GM12872 (cell line): ENCODE measurements around the gene PDGFRB.

Experiments used
- TF ChIP-seq, protein P1 (sequence below): IDR thresholded peaks from 3 replicates; pipeline ENCODE4 v1.5.1; 2011; ENCODE audit warnings: low read depth, mild to moderate bottlenecking, low read length, moderate library complexity; ENCODE audit not compliant: insufficient read depth

The PDGFRB gene

DNA sequence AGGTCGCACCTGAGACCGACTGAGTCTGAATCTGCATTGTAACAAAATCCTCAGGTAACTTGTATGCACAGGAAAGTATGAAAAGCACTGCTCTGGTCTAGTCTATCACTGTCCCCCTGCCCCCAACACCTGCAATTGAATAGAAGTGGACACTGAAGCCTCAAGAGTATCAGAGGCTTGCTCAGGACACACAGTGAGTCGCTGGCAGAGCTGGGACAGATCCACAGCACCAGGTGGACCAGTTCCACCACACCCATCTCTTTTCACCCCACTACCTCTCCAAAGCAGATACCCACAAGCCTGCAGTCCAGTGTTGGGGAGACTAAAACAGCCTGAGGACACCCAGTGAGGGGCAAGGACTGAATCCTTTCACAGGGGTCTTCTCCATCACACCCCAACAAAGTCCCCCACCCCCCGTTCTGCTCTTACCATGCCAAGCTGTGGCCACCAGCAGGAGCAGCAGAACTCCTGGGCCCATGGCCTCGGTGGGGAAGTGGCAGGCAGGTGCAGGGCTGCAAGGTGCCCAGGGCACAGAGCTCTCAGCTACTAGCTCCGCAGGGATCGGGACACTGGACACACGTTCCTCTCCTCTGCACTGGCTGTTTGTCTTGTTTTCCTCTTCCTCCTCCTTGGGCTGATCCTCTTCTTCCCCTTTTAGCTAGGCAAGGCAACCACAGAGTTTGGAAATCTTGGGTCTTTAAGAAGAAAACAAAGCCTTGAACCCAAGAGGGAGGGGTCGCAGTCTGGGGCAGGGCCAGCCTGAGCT, 69.5 kb downstream of the PDGFRB start, which contains the start of gene CSF1R:
CSF1R (minus strand) TSS at position 605 of the 766 bp plus-strand sequence; CDS start at position 478, 127 bp downstream.
- TF ChIP-seq, protein P1, sequence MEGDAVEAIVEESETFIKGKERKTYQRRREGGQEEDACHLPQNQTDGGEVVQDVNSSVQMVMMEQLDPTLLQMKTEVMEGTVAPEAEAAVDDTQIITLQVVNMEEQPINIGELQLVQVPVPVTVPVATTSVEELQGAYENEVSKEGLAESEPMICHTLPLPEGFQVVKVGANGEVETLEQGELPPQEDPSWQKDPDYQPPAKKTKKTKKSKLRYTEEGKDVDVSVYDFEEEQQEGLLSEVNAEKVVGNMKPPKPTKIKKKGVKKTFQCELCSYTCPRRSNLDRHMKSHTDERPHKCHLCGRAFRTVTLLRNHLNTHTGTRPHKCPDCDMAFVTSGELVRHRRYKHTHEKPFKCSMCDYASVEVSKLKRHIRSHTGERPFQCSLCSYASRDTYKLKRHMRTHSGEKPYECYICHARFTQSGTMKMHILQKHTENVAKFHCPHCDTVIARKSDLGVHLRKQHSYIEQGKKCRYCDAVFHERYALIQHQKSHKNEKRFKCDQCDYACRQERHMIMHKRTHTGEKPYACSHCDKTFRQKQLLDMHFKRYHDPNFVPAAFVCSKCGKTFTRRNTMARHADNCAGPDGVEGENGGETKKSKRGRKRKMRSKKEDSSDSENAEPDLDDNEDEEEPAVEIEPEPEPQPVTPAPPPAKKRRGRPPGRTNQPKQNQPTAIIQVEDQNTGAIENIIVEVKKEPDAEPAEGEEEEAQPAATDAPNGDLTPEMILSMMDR, result no peak

DNA sequence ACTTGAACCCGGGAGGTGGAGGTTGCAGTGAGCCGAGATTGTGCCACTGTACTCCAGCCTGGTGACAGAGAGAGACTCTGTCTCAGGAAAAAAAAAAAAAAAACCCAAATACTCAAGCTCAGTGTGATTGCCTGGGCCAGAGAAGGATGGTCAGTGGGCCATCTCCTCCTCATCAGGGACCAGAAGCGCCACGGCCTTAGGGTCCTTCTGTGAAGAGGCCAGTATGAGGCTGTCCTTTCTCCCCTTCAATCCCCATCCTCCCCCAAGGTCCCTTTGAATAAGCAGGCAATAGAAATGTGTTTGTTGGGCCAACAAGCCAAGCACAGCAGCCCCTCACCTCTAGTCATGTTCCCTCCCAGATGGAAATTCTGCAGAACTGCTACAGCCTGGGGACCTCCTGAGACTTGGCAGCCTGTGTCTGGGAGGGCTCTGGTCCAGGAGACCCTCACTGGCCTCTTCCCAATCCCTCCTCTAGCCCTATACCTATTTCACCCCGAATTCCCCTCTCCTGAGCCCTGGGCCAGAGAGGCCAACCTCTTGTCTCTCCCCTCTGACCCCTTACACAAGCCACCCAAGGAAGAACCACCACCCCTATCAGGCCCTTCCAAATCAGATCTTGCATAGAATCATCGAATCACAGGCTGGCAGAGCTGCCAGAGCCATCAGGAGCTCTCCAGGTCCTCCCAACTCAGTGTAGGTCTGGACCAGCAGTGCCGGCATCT, 70.3 kb downstream of the PDGFRB start:
- TF ChIP-seq, protein P1, result no peak

DNA sequence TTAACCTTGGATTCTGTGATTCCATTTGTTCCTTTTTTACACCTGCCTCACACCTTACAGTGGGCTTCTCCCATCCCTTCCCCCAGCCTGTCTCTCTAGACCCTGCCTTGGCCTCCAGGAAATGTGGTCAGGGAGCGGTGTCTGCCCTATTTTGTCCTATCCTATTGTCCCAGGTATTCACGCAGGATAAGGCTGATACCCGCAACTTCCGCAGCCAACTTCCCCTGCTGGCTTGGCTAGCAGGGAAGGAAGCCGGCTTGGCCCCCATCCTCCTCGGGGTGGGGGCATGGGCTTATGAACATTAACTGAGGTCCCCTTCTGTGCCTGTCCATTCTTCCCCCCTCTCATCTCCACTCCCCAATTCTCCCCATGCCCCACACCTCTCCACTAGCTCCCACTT, 72.8 kb downstream of the PDGFRB start:
- TF ChIP-seq, protein P1, result no peak

DNA sequence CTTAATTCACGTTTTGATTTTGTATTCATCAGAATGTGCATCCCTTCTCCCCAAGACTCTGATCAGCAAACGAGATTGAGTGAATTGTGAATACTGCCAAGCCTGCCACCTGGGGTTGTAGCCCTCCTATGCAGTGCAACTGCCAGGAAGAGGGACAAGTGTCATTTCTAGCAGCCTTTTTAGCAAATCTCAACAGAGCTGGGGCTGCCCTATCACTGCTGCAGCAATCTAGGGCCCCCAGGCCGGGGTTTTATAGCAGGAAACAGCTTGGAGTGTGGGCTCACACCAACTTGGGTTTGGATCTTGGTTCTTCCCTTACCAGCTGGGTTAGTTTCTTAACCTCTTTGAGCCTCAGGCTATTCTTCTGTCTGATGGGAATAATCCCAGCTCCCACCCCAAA, 73.3 kb downstream of the PDGFRB start:
- TF ChIP-seq, protein P1, result no peak

DNA sequence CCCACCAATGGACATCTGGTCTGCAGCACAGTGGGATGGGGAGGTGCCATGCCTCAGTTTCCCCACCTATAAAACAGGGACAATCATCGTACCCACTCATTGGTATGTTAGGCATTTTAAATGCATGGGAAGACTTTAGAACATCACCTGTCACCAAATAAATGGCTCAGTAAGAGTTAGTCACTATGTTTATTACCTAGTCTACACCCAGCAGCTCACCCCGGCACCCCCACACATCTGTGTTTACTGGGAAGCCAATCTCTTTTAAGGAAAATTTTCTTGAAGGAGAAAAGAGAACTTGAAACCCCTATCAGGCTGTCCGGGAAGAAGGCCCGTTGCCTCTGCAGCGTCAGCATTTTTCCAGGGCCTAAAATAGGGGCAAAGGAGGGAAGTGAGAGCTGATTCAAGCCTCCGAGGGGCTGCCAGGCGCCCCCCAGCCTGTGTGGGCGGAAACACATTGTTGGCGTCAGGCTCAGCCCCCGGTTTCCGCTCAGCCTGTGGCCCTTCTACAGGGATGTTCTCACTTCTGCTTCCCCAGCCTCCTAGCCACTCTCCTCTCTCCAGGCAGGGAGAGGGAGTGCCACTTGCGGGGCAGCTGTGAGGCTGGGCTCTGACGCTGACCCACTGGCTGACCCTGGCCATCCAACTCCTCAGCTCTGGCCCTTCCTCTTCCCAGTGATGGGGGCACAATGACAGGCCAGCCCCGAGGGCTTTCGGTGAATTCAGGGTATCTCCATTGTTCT, 73.9 kb downstream of the PDGFRB start:
- TF ChIP-seq, protein P1, result no peak

DNA sequence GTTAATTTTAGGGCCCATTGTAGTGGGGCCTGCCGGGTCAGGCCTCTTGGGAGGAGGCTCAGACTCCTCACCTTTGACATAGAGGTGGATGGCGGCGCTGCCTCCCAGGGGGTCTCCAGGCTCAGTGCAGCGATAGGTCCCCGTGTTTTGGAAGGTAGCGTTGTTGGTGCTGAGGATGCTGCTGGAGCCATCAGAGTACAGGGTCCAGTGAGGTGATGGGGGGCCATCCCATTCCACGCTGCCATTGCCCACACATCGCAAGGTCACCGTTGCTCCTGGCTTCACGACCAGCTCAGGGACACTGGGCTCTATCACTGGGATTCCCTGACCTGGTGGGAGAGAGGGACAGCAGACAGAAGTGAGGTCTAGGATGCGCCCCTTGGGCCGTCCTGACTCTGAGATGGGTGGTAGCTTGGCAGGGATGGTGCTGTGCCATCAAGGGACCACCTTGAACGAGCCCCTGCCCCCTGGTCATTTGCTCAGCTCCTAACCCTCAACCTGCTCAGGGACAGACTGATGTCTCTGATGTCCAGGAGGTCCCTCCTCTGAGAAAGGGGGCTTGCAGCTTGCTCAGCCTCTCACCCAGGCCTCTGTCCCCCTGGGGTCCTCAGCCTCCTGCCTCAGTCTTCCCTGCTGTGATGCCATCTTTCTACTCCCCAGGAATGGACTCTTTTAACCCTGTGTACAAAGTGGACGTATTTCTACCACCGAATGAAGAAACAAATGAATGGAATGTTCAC, 74.8 kb downstream of the PDGFRB start:
- TF ChIP-seq, protein P1, result no peak
